HepG2 (cell line): Measurements from ENCODE around the gene MAP3K5. TPM values are rescaled to one million over a fixed set of nuclear protein-coding genes. Genes with fewer than 3 reads are reported as not detected.

Experiments used
- ATAC-seq: fragments of 200-7000 bp; cut with Tn5 transposase; 3 replicates; pipeline ENCODE4 v1.9.1; 2020; ENCODE audit warnings: mild to moderate bottlenecking, moderate library complexity
- BruUV-seq: library from RNA; stranded (reverse); fragments of 400-500 nt; replicated peaks from 2 replicates; lab custom pipeline; 2021; lab: Mats Ljungman, UMichigan
- CTCF ChIA-PET: fragments of 300-600 bp; formaldehyde crosslinking; extraction: SDS; loops from one replicate; lab custom pipeline; 2021; ENCODE audit warnings: low total read pairs, inconsistent platforms, low intra/inter-chr PET ratio; lab: Yijun Ruan, JAX
- POLR2A ChIA-PET: fragments of 350-600 bp; sonication (Branson Sonifier 250); formaldehyde crosslinking; loops from one replicate; lab custom pipeline; 2020; ENCODE audit warnings: antibody characterized with exemption, inconsistent platforms; lab: Yijun Ruan, JAX
- DNase-seq: peaks from one replicate; pipeline ENCODE4 v3.0.0-alpha.2; 2015; ENCODE audit warnings: low spot score
- FAIRE-seq: peaks from 3 replicates; lab custom pipeline; 2011; peaks lifted over from hg19 to GRCh38; lab: Jason Lieb, UNC
- H2AFZ ChIP-seq: one replicate; pipeline ENCODE4 v1.6.1; 2011; ENCODE audit warnings: low read length, inconsistent platforms
- H3K27ac ChIP-seq: fragments of 300-600 bp; 3 replicates; pipeline ENCODE4 v1.8.0; 2011; ENCODE audit warnings: mixed run types, mild to moderate bottlenecking, mixed read lengths, low read length, inconsistent platforms; ENCODE audit not compliant: insufficient read depth; ENCODE audit errors: extremely low read length
- H3K27me3 ChIP-seq, 2 experiments: fragments of 200-600 bp in 1 of 2; 2 replicates in 1 of 2; 3 replicates in 1 of 2; pipeline versions ENCODE4 v1.6.0 to v1.8.0; 2011; ENCODE audit warnings: low read length in 2 of 2, mild to moderate bottlenecking in 2 of 2, moderate library complexity in 2 of 2, inconsistent platforms in 1 of 2; ENCODE audit not compliant: insufficient read depth in 2 of 2, control insufficient read depth in 1 of 2
- H3K36me3 ChIP-seq, 2 experiments: fragments of 200-600 bp in 1 of 2; replicated peaks in 1 of 2; 2 replicates in 1 of 2; 3 replicates in 1 of 2; pipeline versions ENCODE4 v1.5.1 to v1.8.0; 2011; ENCODE audit warnings: low read length in 2 of 2, inconsistent platforms in 1 of 2; ENCODE audit not compliant: insufficient read depth in 2 of 2, control insufficient read depth in 1 of 2
- H3K4me1 ChIP-seq: 2 replicates; pipeline ENCODE4 v1.5.1; 2012; ENCODE audit warnings: low read length, inconsistent platforms; ENCODE audit not compliant: insufficient read depth
- H3K4me2 ChIP-seq: 2 replicates; pipeline ENCODE4 v1.6.0; 2011; ENCODE audit warnings: low read depth, low read length, inconsistent platforms
- H3K4me3 ChIP-seq, 3 experiments: fragments of 200-600 bp in 1 of 3; sonication (generic), shearing (Covaris generic) in 1 of 3; replicated peaks in 1 of 3; 2 replicates each; pipeline ENCODE4 v1.5.1; 2011 to 2016; ENCODE audit warnings: low read length in 3 of 3, inconsistent platforms in 2 of 3, low read depth in 2 of 3, mild to moderate bottlenecking in 2 of 3, control low read depth in 1 of 3, mixed read lengths in 1 of 3; ENCODE audit not compliant: insufficient read depth in 1 of 3
- H3K79me2 ChIP-seq: one replicate; pipeline ENCODE4 v1.6.1; 2011; ENCODE audit warnings: low read length, inconsistent platforms; ENCODE audit not compliant: insufficient read depth
- H3K9ac ChIP-seq: 2 replicates; pipeline ENCODE4 v1.6.0; 2011; ENCODE audit warnings: mild to moderate bottlenecking, low read depth, low read length, inconsistent platforms; ENCODE audit not compliant: insufficient read depth
- H3K9me3 ChIP-seq: 2 replicates; pipeline ENCODE4 v1.5.1; 2012; ENCODE audit warnings: mild to moderate bottlenecking, low read length
- H4K20me1 ChIP-seq: 2 replicates; pipeline ENCODE4 v1.6.0; 2011; ENCODE audit warnings: inconsistent platforms, mild to moderate bottlenecking, low read length, moderate library complexity; ENCODE audit not compliant: insufficient read depth
- ATF7 ChIP-seq, 2 experiments: fragments of 450-650 bp in 1 of 2; sonication (generic) in 1 of 2; formaldehyde crosslinking in 1 of 2; IDR thresholded peaks; 2 replicates each; pipeline versions ENCODE4 v1.4.0 to v1.6.1; 2016 to 2020; ENCODE audit warnings: antibody characterized with exemption in 1 of 2, mild to moderate bottlenecking in 1 of 2, missing genetic modification reagents in 1 of 2
- CENPT ChIP-seq: sonication (generic); formaldehyde crosslinking; IDR thresholded peaks from 2 replicates; pipeline ENCODE4 v1.8.0; 2022; ENCODE audit warnings: low read depth, mild to moderate bottlenecking, moderate library complexity, missing genetic modification reagents
- CREB1 ChIP-seq, 2 experiments: fragments of 450-650 bp in 1 of 2; IDR thresholded peaks; 2 replicates each; pipeline ENCODE4 v1.6.1; 2016 to 2017; ENCODE audit warnings: control low read depth in 1 of 2, mild to moderate bottlenecking in 1 of 2, missing compliant biosample characterization in 1 of 2, missing genetic modification characterization in 1 of 2
- DMAP1 ChIP-seq: IDR thresholded peaks from 2 replicates; pipeline ENCODE4 v1.6.1; 2016
- MLLT10 ChIP-seq: sonication (generic); formaldehyde crosslinking; IDR thresholded peaks from 2 replicates; pipeline ENCODE4 v1.4.0; 2020; ENCODE audit warnings: missing genetic modification reagents
- NR1H2 ChIP-seq: sonication (generic); formaldehyde crosslinking; IDR thresholded peaks from 2 replicates; pipeline ENCODE4 v1.8.1; 2022; ENCODE audit warnings: low read depth, missing genetic modification reagents, borderline replicate concordance
- RFXANK ChIP-seq: IDR thresholded peaks from 2 replicates; pipeline ENCODE4 v1.6.1; 2016
- SAP130 ChIP-seq: IDR thresholded peaks from 2 replicates; pipeline ENCODE4 v1.6.1; 2016; ENCODE audit warnings: low read depth
- ZBTB8A ChIP-seq: sonication (generic); formaldehyde crosslinking; IDR thresholded peaks from 2 replicates; pipeline ENCODE4 v1.4.0; 2020; ENCODE audit warnings: mild to moderate bottlenecking, low read depth, missing genetic modification reagents, borderline replicate concordance
- ZKSCAN1 ChIP-seq: fragments of 150-350 bp; IDR thresholded peaks from 2 replicates; pipeline ENCODE4 v1.6.1; 2014; ENCODE audit warnings: low read length
- ZKSCAN8 ChIP-seq: IDR thresholded peaks from 2 replicates; pipeline ENCODE4 v1.6.1; 2016; ENCODE audit warnings: borderline replicate concordance, missing genetic modification reagents, missing compliant biosample characterization
- ZNF317 ChIP-seq: sonication (generic); formaldehyde crosslinking; IDR thresholded peaks from 2 replicates; pipeline ENCODE4 v1.5.0; 2020; ENCODE audit warnings: mild to moderate bottlenecking, missing genetic modification reagents
- ZNF333 ChIP-seq: sonication (generic); formaldehyde crosslinking; IDR thresholded peaks from 2 replicates; pipeline ENCODE4 v1.4.0; 2020; ENCODE audit warnings: mild to moderate bottlenecking, missing genetic modification reagents, borderline replicate concordance
- ZUFSP ChIP-seq: sonication (generic); formaldehyde crosslinking; IDR thresholded peaks from 2 replicates; pipeline ENCODE4 v1.9.0; 2021; ENCODE audit warnings: missing genetic modification reagents, mild to moderate bottlenecking, borderline replicate concordance
- WGBS: methylation state at CpG from one replicate; pipeline ENCODE4 v1.1.6; 2017; ENCODE audit warnings: low lambda C conversion rate; 5-methylcytosine and 5-hydroxymethylcytosine counted together
- in situ Hi-C: cut with HindIII; loops from 2 replicates; pipeline ENCODE4 v1.10.0; 2017; ENCODE audit warnings: low pct_unique_long_range_greater_than_20kb; ENCODE audit not compliant: extremely low pct_ligation_motif_present
- intact Hi-C: fragments of 100-400 bp; cut with micrococcal nuclease; formaldehyde crosslinking; loops from one replicate; pipeline ENCODE4 v1.10.0; 2022; ENCODE audit not compliant: unreplicated experiment
- polyA plus RNA-seq, 8 experiments: library from polyadenylated mRNA; depleted of rRNA in 3 of 8; stranded (reverse) in 7 of 8; unstranded in 1 of 8; fragments of >200 nt; fragmentation: Illumina TruSeq in 4 of 8; extraction: Trizol in 4 of 8; gene quantifications; 2 replicates each; pipeline versions ENCODE4 v1.2.1 to v1.2.3, GENCODE V29; 2011 to 2016; ENCODE audit warnings: low read depth in 4 of 8, missing spikeins in 1 of 8, mixed read lengths in 1 of 8; ENCODE audit not compliant: insufficient read depth in 1 of 8
- total RNA-seq, 5 experiments: library from RNA; depleted of rRNA; stranded (reverse); fragments of >200 nt; fragmentation: Illumina TruSeq; extraction: Trizol; gene quantifications; 2 replicates each; pipeline ENCODE4 v1.2.3, GENCODE V29; 2016; ENCODE audit warnings: low read depth in 1 of 5

MAP3K5 gene
- total and polyA plus RNA-seq, 2 of the 13 experiments (the other 11 are each of a cell fraction or from before 2014, with no cell fraction given) = not detected

DNA sequence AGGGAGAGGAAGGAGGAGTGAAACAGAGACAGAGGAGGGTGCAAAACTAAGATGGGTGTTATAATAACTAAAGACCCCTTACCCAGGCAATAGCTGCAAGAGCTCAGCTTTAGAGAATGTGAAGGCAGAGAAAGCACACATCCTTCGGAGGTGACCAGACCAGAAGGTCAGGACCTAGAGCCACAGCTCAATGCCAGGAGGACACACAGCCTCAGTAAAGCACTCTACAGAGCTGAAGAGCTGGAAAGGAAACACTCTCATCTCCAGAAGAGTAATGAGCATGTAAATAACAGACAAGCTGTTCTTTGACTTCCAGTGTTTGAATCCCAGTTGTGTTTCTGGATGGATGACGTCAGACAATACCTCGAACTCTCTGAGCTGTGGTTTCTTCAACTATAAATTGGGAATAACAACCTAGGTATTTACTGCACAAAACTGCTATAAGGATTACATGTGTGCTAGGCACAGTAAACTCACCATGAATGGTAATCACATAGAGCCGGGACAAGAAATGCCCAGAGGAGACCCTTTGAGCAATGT is 63.2 kb downstream of the MAP3K5 start:
- Histone ChIP-seq H3K4me2 (no peak overlapping the region), H4K20me1 (no peaks in the 10 kb centered on the region), H3K36me3 (no peaks in the 10 kb centered on the region), H3K9ac (no peak overlapping the region), H2AFZ (no peak overlapping the region), H3K27ac (no peak overlapping the region), H3K79me2 (no peaks in the 10 kb centered on the region), H3K4me3 (no peak overlapping the region), H3K4me1 (no peaks in the 10 kb centered on the region), H3K27me3 (no peaks in the 10 kb centered on the region), H3K9me3 (no peaks in the 10 kb centered on the region)
- WGBS = 36% methylated on average over 4 of the region's 4 CpGs
- BruUV-seq = no TSS peak
- intact Hi-C loops = no loop called here
- FAIRE-seq = no peak
- in situ Hi-C loops = no loop called here
- ChIA-PET POLR2A (no interaction called here), CTCF (no interaction called here)
- ATAC-seq = no peak
- DNase-seq = no peak
- TF ChIP-seq CENPT (CRISPR knock-in tag) (no peak), ZNF333 (no peak), CREB1 (IDR thresholded peaks at IDR 0.05) (peak; percentile 92), CREB1 (CRISPR knock-in tag; IDR thresholded peaks at IDR 0.05) (no peak), ZNF317 (CRISPR knock-in tag) (no peak), NR1H2 (no peak), SAP130 (CRISPR knock-in tag) (no peak), ATF7 (IDR thresholded peaks at IDR 0.05) (peak; percentile 97), ATF7 (CRISPR knock-in tag; IDR thresholded peaks at IDR 0.05) (no peak)

DNA sequence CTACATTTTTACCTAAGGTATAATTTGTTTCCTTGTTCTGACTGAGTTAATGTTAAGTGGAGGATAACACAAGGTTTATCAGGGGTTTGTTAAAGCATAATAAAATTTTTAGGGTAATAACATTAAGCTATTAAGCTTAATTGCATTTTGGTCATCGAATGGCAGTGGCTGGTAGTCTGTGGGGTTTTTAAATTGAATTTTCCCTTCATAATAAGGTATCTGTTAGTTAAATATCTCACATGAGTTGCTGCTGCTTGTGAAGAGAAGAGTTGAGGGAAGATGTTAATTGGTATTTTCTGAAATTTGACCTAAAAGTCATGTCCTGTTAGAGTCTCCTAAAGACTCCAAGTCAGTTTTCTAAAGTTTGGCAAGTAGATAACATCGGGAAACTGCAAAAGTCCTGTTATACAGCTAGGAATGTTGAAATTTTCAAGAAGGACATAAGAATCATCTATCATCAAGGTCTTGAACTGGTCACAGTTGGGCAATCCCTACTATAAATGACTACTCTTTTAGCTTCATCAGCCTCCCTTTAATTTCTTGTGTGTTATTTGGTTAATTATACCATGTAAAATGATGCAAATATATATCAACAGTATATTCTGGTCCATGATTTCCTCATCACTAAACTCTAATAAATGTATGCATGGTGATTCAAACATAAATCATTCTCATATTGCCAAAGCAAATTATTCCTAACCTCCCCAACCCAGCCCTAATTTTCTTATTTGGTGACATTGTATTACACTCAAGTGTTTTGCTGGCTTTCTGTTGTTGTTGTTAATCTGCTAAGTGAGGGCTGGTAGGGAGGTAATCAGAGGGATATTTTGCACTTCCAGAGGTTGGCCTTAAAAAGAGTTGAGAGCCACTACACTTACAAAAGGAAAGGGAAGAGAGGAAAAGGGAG is 64.0 kb downstream of the MAP3K5 start:
- Histone ChIP-seq H3K4me1 (no peaks in the 10 kb centered on the region), H3K4me3 (no peak overlapping the region), H3K27ac (no peak overlapping the region), H4K20me1 (no peaks in the 10 kb centered on the region), H3K36me3 (no peaks in the 10 kb centered on the region), H3K9ac (no peak overlapping the region), H3K79me2 (no peaks in the 10 kb centered on the region), H3K4me2 (no peak overlapping the region), H2AFZ (no peak overlapping the region), H3K27me3 (no peaks in the 10 kb centered on the region), H3K9me3 (no peaks in the 10 kb centered on the region)
- ChIA-PET POLR2A (no interaction called here), CTCF (no interaction called here)
- WGBS = 2% methylated on average over 2 of the region's 2 CpGs
- FAIRE-seq = no peak
- DNase-seq = no peak
- no peak for ATAC-seq
- in situ Hi-C loops = no loop called here
- TF ChIP-seq MLLT10 (no peak), DMAP1 (CRISPR knock-in tag) (no peak), RFXANK (CRISPR knock-in tag) (no peak), ZKSCAN1 (no peak), ZKSCAN8 (CRISPR knock-in tag) (no peak), ZBTB8A (CRISPR knock-in tag) (no peak), ZUFSP (no peak)
- no TSS peak for BruUV-seq
- intact Hi-C loops = no loop called here
